Activated CD8-positive, alpha-beta memory T cell treated with anti-CD3 and anti-CD28 coated beads for 1 hour (primary cell): ENCODE data around the gene BCL11B.

Experiments used
- DNase-seq, 2 donors: peaks; one replicate each; pipeline ENCODE4 v3.0.0-alpha.2; 2020; ENCODE audit warnings: low read depth in 1 of 2; ENCODE audit errors: extremely low read depth in 1 of 2

BCL11B gene

GRCh38 chr14:99141236-99141635 lies 130.8 kb downstream of the BCL11B start:
- DNase-seq = no peak

GRCh38 chr14:99138999-99139865 lies 132.8 kb downstream of the BCL11B start:
- DNase-seq = no peak

GRCh38 chr14:99137913-99138571 lies 134.0 kb downstream of the BCL11B start:
- no peak for DNase-seq

GRCh38 chr14:99137001-99137700 lies 134.8 kb downstream of the BCL11B start:
- DNase-seq = no peak

GRCh38 chr14:99136401-99136800 lies 135.6 kb downstream of the BCL11B start:
- no peak for DNase-seq

- no peak for DNase-seq
These were observed 136.0 kb downstream of the BCL11B start for GRCh38 chr14:99136047-99136400.

- DNase-seq = no peak
These were observed 137.4 kb downstream of the BCL11B start for GRCh38 chr14:99134516-99135046.

- DNase-seq = no peak
These were observed 138.1 kb downstream of the BCL11B start for GRCh38 chr14:99133636-99134515.

- DNase-seq = no peak
These were observed 139.0 kb downstream of the BCL11B start for GRCh38 chr14:99132821-99133635.

GRCh38 chr14:99131632-99132271 lies 140.2 kb downstream of the BCL11B start:
- DNase-seq = no peak

GRCh38 chr14:99129998-99130397 lies 142.0 kb downstream of the BCL11B start:
- no peak for DNase-seq

GRCh38 chr14:99129211-99129696 lies 142.7 kb downstream of the BCL11B start:
- no peak for DNase-seq

- no peak for DNase-seq
These were observed 143.8 kb downstream of the BCL11B start for GRCh38 chr14:99128185-99128584.

- DNase-seq = no peak
These were observed 144.3 kb downstream of the BCL11B start for GRCh38 chr14:99127651-99128167.

GRCh38 chr14:99125616-99126431 lies 146.2 kb downstream of the BCL11B start:
- DNase-seq = no peak

GRCh38 chr14:99125113-99125512 lies 146.9 kb downstream of the BCL11B start:
- no peak for DNase-seq

GRCh38 chr14:99124482-99125105 lies 147.4 kb downstream of the BCL11B start:
- DNase-seq = no peak
